Ecto neural progenitor cell (in vitro differentiated cells): ENCODE results near the gene PDLIM3.

Experiments used
- DNase-seq: peaks from one replicate; pipeline ENCODE4 v3.0.0-alpha.2; 2018; ENCODE audit warnings: low spot score

The PDLIM3 gene, protein sequence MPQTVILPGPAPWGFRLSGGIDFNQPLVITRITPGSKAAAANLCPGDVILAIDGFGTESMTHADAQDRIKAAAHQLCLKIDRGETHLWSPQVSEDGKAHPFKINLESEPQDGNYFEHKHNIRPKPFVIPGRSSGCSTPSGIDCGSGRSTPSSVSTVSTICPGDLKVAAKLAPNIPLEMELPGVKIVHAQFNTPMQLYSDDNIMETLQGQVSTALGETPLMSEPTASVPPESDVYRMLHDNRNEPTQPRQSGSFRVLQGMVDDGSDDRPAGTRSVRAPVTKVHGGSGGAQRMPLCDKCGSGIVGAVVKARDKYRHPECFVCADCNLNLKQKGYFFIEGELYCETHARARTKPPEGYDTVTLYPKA

GRCh38 chr4:185534866-185535611, at the start of gene PDLIM3:
Gene PDLIM3 (minus strand): TSS chr4:185535507. CDS start chr4:185535434, 73 bp downstream.
- DNase-seq, result peak; percentile 80

DNA sequence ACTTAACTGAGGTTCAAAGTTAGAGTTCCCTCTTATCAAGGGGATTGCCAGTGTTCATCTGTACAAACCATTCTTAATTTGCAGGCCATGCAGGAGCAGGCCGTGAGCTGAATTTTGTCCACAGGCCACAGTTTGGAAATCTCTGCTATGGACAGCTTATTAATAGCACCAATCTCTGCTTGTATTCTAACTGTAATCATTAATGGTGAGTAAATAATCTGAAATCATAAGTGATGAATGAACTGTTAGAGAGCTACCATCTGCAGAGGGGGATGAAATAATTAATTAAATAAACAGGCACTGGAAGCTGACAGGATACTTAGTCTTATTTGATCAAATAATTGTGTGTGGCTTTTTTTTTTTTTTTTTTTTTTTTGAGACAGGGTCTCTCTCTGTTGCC, 48.5 kb upstream of the PDLIM3 start:
- DNase-seq, result no peak

GRCh38 chr4:185582651-185583400, 47.5 kb upstream of the PDLIM3 start:
- DNase-seq, result no peak

DNA sequence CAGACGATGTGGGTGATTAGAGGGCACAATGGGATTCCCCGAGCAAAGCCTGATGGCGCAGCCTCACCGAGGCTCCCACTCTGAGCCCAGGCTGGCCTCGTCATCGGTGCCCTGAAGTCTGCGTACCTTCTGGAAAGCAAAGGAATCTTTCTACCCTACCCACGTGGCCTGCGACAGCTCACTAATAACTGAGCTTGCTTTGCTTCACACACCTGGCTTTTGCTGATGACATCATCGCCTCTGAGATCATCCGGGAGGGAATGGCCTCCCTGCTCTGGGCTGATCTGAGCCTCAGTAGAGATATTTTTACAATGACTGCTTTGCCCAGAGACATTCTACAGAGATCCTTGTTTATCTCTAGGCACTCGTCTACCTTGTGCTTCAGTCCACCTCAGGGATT, 45.4 kb upstream of the PDLIM3 start:
- DNase-seq, result no peak

DNA sequence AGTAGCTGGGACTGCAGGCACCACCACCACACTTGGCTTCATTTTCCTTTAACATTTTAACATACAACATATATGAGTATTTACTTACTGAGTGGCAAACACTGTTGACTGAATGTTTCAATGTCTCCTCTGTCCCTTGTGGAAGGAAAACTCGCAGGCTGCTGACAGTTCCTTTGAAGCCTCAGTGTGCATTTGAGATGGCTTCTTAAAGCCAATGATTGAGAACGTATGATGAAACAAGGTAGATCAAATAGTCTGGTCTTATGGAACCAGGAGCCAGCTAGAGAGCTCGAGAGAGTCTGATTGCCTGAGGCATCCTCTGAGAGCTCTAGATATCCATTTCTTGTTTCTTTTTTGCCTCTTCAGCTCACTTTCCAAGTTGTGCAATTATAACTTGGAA, 43.0 kb upstream of the PDLIM3 start:
- DNase-seq, result no peak

DNA sequence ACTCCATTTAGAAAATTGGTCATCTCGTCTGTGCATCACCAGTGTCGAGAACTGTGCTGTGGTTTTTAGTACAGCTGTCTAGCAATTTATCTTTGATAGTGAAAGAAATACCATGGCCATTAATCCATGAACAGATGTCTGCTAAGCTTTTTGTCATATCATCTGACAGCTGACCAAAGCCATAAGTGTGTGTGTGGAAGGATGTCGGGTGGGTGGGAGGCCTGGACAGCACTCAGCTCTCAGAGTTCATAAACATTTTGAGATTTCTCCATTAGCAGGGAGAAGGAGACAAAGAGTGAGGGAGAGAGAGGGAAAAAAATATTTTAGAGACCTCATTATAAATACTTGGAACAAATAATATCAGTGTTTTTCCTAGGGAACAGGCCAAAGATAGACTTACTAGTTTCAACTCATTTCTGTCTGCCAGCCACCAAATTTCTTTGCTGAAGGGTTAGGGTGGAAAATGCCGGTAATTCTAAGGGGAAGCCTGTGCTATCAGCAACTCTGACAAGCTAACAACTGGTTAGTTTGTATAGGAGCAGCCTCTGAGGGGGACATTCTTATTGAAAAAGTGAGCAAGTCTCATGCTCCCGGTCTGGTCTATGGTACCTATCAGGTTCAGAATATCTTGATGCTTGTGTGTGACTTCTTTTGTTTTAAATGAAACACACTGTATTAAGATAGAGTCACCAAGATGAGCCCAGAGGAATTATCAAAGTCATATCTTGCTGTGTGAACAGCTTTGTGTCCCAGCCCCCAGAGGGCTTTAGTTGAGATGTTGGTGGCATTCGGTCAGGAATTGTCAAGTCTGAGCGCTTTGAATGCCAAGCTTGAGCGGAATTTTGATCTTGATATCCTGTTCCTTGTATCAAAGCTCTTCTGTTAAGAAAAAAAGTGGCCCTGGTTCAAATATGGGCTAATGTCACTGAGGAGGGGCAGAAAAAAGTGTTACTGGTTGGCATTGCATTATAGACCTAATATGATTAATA, 41.9 kb upstream of the PDLIM3 start:
- DNase-seq, result no peak

DNA sequence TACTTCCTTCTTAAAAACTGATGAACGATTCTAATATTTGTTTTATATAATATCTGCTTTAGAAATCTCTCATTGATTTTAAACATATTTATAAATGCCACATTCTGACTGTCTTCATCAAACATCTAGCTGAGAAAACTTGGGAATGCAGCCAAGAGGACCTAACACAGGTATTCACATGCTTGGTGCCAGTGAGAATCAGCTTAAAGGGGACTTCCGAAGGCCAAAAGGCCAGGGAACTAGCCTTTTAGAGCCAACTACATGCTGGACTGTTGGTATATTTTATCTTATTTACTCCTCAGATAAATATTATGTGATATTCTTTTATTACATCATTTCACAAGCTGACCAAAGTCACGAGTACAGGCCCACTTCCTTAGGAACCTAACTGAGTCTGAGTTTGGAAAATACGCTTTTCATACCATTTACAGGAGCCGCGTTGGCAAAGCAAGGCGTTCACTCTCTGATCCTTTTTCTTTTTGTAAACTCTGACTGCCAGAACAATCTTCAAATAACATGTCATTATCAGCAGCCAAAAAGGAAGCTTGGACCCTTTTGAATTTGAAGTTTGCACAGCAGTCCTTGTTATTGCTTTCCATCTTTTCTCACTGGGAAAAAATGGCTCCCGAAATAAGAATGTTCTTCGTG, 41.1 kb upstream of the PDLIM3 start:
- no peak for DNase-seq

DNA sequence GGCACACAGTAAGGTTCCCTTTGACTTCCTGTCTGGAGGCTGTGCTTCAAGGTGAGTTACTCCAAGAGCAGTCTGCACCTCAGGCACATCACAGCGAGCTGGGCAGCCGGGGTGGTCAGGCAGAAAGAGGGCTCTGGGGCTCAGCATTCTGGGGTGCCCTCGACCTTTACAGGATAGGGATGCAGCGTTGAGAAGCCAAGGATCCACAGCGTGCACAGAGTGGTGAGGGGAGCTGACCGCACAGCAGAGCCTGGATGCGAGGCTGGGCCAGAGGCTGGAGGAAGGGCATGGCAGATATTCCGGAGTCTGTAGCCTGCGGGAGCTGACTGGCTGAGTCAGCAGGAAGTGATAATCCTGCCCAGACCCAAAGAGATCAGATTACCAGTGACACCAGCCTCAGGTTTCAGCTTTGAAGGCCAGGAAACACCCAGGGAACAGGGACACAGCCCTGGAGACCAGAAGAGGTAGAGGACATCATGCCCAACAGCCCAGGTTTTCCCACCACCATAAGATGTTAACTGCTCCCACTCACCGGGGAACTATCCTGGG, 38.4 kb upstream of the PDLIM3 start:
- DNase-seq, result peak; percentile 68

DNA sequence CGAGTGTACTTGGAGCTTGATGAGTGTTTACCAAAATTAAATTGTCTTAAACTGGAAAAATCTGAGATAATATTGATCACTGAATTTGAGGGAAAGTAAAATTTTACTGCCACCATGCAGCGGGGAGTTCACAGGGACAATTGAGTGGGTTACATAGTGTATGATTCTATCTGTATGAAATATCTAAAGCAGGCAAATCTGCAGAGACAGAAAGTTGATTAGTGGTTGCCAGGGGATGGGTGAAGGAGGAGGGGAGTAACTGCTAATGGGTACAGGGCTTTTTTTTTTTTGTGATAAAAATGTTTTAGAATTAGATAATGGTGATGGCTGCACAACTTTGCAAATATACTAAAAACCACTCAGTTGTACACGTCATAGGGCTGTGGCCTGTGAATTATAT, 35.4 kb upstream of the PDLIM3 start:
- DNase-seq, result no peak

DNA sequence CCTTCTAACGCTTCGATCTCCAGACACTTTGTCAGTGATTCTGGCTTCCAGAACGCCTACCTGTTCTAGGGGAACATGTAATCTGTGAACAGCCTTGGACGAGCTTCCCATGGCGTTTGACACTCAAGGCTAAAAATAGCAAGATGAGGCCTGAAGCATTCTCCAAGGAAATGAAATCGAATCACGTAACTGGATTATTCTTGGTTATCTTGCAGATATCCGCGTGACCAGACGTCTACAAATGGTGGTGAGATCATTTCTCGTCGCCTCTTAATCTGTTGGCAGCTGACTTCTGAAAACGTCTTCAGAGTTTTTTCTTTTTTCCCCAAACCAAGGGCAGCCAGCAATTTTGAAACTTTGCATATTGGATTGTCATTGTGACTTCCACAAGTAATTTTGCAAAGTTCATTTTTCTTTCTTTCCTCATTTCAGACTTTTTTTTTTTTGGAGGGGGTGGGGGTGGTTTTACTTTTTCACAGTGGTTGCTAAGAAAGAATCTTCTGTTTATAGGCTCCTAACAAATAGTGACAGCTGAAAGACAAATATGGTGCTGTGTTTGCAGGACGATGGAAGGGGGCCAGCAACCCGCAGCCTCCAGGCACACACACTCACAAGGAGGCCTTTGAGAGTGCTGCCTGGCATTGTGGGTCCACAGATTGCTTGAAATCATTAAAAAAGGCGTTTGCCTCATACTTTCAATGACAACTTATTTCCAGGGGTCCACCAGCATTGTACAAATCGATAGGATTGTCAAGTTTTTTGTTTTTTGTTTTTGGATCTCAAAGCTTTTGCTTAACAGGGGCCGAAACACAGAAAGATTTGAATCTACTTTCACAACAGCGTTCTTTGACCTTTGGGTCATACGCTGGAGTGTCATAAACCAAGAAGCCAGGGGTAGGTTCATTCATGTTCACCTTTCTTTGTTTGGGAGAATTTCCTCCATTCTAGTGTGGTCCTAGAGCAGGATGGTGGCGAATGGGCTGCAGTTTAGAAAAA, 32.4 kb upstream of the PDLIM3 start:
- DNase-seq, result no peak

GRCh38 chr4:185566972-185567371, 31.7 kb upstream of the PDLIM3 start:
- DNase-seq, result no peak

GRCh38 chr4:185566425-185566824, 31.1 kb upstream of the PDLIM3 start:
- DNase-seq, result no peak

DNA sequence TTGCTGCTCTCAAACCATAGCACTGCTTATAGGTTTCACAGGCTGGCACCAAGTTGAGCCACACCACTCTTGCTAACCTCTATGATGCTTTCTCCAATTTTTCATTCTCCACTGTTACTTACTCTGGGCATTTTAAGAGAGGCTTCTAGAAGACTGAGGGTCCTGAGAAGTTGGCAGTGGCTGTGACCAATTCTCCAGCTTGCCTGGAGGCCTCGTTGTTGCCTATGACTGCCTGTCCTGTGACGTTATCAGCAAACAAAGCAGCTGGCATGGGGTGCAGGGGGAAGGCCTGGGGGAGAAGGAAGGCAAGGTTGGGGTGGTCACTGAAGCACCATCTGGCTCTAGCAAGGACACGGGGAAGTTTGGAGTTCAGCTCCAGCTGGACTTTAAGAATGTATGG, 30.4 kb upstream of the PDLIM3 start:
- no peak for DNase-seq

GRCh38 chr4:185564349-185564748, 29.0 kb upstream of the PDLIM3 start:
- peak; percentile 1 for DNase-seq

GRCh38 chr4:185562531-185562930, 27.2 kb upstream of the PDLIM3 start:
- DNase-seq, result no peak

GRCh38 chr4:185560316-185560715, 25.0 kb upstream of the PDLIM3 start:
- peak; percentile 31 for DNase-seq

- DNase-seq, result no peak
These were observed 24.6 kb upstream of the PDLIM3 start for GRCh38 chr4:185559915-185560281.

DNA sequence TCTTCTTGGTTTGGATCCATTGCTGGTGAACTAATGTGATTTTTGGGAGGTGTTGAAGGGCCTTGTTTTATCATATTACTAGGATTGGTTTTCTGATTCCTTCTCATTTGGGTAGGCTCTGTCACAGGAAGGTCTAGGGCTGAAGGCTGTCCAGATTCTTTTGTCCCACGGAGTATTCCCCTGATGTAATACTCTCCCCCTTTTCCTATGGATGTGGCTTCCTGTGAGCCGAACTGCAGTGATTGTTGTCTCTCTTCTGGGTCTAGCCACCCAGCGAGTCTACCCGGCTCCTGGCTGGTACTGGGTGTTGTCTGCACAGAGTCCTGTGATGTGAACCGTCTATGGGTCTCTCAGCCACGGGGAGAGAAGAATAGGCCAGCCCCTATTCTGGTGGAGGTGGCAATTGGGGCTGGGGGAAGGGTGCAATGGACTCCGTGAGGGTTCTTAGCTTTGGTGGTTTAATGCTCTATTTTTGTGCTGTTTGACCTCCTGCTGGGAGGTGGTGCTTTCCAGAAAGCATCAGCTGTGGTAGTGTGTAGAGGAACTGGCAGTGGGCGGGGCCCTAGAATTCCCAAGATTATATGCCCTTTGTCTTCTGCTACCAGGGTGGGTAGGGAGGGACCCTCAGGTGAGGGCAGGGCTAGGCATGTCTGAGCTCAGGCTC, 24.1 kb upstream of the PDLIM3 start:
- peak; percentile 43 for DNase-seq
